ENCODE data around the gene ART5. TPM values are rescaled to one million over a fixed set of nuclear protein-coding genes. Genes with fewer than 3 reads are reported as not detected.

The ART5 gene
- total RNA-seq, 4 donors from 2014 or later: 0.63 to 0.65 TPM; not detected in 2

DNA sequence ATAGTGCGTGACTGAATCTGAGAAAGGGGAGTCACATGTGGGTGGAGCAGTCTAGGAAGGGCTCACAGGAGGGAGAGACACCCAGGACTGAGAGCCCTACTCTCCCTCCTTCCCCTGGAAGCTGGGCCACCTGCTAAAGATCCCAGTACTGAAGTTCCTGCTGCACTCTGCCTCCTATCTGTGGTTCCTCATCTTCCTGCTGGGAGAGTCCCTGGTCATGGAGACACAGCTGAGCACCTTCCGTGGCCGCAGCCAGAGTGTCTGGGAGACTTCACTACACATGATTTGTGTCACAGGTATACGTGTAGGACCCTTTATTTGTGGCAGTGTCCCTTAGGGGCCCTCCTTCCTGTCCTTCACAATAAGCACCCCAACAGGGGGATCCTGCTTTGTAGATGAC lies 19.3 kb downstream of the ART5 start:
- ATAC-seq (ENCODE audit: low FRiP score): no peak
- no peak for DNase-seq (ENCODE audit: low spot score)
- TF ChIP-seq, protein P1, sequence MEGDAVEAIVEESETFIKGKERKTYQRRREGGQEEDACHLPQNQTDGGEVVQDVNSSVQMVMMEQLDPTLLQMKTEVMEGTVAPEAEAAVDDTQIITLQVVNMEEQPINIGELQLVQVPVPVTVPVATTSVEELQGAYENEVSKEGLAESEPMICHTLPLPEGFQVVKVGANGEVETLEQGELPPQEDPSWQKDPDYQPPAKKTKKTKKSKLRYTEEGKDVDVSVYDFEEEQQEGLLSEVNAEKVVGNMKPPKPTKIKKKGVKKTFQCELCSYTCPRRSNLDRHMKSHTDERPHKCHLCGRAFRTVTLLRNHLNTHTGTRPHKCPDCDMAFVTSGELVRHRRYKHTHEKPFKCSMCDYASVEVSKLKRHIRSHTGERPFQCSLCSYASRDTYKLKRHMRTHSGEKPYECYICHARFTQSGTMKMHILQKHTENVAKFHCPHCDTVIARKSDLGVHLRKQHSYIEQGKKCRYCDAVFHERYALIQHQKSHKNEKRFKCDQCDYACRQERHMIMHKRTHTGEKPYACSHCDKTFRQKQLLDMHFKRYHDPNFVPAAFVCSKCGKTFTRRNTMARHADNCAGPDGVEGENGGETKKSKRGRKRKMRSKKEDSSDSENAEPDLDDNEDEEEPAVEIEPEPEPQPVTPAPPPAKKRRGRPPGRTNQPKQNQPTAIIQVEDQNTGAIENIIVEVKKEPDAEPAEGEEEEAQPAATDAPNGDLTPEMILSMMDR (IDR thresholded peaks at IDR 0.05): no peak

DNA sequence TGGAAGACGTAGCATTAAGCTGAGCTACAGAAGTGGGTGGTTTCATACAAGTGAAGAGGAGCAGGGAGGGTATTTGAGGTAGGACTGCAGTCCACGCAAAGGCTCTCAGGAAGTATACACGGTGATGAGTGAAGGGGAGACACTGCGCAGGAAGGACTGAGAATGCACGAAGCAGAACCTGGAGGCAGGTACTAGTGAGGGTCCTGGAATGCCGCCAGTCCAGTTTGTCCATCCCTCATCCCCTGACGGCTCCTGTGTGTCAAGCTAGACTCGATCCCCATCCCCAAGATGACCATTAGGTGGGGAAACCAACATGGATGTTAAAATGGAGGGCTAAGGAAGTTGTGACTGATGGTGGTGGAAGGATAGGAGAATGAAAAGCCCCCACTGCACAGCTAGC lies 23.8 kb downstream of the ART5 start:
- TF ChIP-seq, protein P1 (IDR thresholded peaks at IDR 0.05): no peak
- no peak for ATAC-seq (ENCODE audit: low FRiP score)
- no peak for DNase-seq (ENCODE audit: low spot score)

DNA sequence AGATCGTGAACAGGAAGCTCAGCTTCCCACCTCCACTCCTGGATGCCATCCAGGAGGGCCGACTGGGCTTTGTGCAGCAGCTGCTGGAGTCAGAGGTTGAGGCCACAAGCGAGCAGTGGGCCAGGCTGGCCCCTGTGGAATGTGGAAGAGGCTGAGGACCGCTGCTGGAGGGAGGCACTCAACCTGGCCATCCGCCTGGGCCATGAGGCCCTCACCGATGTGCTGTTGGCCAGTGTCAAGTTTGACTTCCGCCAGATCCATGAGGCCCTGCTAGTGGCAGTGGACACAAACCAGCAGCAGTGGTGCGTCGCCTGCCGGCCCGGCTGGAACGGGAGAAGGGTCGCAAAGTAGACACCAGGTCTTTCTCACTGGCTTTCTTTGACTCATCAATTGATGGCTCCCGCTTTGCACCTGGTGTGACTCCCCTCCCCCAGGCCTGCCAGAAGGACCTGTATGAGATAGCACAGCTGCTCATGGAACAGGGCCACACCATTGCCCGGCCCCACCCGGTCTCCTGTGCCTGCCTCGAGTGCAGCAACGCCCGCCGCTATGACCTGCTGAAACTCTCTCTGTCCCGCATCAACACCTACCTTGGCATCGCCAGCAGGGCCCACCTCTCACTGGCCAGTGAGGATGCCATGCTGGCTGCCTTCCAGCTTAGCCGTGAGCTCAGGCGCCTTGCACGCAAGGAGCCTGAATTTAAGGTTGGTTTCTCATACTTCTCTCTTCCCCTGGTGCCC lies 24.9 kb downstream of the ART5 start:
- no peak for DNase-seq (ENCODE audit: low spot score)
- ATAC-seq (ENCODE audit: low FRiP score): peak; percentile 29
- TF ChIP-seq, protein P1 (IDR thresholded peaks at IDR 0.05): no peak

DNA sequence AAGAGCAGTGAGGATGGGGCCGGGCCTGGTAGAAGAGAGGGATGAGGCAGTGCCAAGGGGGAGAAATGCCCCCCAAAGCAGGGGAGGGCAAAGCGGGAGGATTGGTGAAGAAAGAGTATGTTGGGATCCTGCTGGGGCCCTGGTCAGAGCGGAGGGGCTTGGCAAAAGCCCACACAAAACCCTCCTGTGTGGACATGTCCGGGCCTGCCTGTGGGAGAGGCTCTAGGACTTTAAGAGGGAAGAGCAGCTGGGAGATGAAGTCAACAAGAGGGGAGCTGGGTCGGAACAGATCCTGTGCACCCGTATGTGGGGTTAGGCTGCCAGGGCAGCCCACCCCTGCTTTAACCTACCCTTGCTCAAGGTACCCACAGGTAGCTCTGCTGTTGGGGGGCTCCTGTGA lies 25.8 kb downstream of the ART5 start:
- DNase-seq (ENCODE audit: low spot score) (no peak), ATAC-seq (ENCODE audit: low FRiP score) (no peak)

DNA sequence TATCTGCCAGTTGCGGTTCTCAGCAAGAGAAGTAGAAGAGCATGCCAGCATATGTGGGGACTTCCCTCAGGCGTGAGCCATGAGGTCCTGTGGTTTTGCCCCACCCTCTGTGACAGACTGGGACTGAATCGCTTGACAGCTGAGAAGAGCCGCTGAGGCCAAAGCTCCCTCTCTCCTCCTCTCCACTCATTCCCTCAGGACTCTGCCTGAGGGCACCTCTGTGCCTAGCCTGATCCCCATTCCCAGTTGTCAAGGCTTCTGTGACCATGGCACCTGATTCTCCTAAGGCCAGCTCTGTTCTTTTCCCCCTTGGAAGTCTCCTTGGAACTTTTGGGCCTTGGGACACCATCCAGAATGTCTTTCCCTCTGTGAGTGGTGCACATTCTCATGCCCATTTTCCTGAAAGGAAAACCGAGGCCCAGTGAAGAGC lies 27.0 kb downstream of the ART5 start:
- TF ChIP-seq, protein P1 (IDR thresholded peaks at IDR 0.05): no peak
- DNase-seq (ENCODE audit: low spot score): no peak
- no peak for ATAC-seq (ENCODE audit: low FRiP score)

More for the DNA sequence above, 25.8 kb downstream of the ART5 start:
- TF ChIP-seq, protein P1 (IDR thresholded peaks at IDR 0.05): no peak

DNA sequence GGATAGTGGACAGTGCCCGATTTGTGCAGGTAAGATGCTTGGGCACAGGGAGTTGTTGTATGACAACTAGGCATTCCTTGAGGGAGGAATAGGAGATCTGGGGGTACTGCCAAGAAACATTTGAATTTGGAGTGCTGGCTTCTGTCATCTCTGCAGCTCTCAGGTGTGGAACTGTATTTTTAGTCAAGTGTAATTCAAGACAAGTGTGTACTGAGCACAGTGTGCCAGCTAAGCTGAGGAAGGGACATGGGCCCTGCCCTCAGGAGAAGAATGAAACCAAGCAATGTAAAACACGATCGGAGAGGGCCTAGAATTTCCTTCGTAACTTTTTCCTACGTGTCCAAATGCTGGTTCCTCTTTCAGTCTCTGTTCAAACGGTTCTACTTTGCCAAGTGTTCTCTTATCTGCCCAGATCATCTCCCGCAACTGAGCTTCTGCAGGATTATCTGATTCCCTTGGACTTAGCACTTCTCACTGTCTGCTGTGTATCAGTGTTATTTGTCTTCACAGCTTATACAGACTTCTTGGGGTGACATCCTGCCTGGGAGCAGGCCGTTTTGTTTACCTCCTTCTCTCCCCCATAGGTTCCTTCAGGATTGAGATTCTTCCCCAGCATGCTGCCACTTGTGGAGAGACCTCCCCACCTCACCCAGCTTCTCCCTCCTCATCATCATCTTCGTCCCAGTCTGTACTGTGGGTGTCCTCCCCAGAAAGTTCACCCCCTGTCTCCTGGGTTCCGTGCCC lies 27.6 kb downstream of the ART5 start:
- TF ChIP-seq, protein P1 (IDR thresholded peaks at IDR 0.05): no peak
- no peak for ATAC-seq (ENCODE audit: low FRiP score)

More for the DNA sequence above, 27.6 kb downstream of the ART5 start:
- DNase-seq (ENCODE audit: low spot score): no peak
